KOPT-K1 (cell line): Measurements from ENCODE around the gene POR.

Experiments
- H3K27ac ChIP-seq: fragments of 200-600 bp; sonication (generic); 2 replicates; pipeline ENCODE4 v1.5.1; 2016; ENCODE audit warnings: antibody characterized with exemption, mild to moderate bottlenecking, low read depth, low read length; ENCODE audit not compliant: poor library complexity, severe bottlenecking
- H3K36me3 ChIP-seq: fragments of 200-600 bp; sonication (generic); 2 replicates; pipeline ENCODE4 v1.5.1; 2017; ENCODE audit warnings: antibody characterized with exemption, mild to moderate bottlenecking, low read length, moderate library complexity; ENCODE audit not compliant: insufficient read depth
- H3K9me3 ChIP-seq: fragments of 200-600 bp; sonication (generic); 2 replicates; pipeline ENCODE4 v1.5.1; 2017; ENCODE audit warnings: antibody characterized with exemption, low read length, mild to moderate bottlenecking; ENCODE audit not compliant: insufficient read depth, poor library complexity, severe bottlenecking

The POR gene

DNA sequence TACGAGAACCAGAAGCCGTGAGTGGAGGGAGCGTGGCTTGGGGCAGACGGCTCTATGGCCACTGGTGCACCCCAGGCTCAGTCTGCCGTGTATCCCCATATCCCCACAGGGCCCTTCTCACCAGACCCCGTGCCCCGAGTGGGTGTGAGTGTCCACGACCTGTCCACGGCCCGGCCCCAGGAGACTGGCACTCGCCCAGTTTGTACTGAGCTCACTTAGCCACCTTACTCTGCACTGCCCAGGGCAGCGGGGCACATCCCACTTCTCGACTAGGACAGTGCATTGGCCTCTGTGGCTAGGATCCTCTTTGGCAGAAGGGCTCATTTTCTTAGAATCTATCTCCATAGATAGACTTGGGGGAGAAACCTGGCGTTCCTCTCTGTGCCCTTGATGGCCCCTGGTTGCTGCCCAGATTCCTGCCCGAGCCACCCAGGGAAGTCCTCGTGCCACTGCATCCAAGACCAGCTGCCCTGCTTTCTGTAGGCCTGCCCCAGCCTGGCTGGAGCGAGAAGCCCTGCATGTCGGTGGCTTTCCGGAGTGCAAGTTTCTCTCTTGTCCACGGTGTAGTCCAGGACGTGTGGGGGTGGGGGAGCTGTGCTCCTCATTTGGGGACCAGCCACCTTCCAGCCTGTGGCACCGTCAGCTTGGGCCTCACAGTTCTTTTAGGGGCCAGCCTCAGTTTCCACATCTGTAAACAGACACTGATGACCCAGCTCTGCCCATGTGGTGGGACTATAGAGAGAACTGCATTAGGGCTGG, 67.5 kb downstream of the POR start:
- no peak overlapping the region for H3K27ac ChIP-seq
- H3K9me3 ChIP-seq: no peaks in the 10 kb centered on the region
- H3K36me3 ChIP-seq: peaks cover 47% of the 10 kb centered on the region; the same call in 1 of the 2 replicates

DNA sequence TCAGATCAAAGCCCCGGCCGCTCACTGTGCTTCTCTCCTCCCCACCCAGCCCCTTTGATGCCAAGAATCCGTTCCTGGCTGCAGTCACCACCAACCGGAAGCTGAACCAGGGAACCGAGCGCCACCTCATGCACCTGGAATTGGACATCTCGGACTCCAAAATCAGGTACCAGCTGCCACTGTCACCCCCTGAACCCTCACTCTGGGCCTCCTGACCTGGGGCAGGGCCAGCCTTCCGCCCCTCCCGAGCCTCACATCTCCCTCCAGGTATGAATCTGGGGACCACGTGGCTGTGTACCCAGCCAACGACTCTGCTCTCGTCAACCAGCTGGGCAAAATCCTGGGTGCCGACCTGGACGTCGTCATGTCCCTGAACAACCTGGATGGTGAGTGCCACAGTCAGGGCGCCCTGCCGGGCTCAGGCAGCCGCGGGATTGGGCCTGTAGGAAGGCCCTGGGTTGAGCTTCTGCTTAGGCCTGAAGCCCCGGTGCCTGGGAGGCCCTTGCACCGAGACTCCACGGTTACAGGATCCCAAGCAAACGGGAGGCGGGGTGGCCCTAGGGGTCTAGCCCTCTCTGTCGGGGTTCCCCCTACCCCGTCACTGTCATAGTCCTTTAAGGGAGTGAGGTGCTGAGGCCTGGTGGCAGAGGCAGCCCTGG, 68.6 kb downstream of the POR start:
- Histone ChIP-seq H3K36me3 (peaks cover 50% of the 10 kb centered on the region; the same call in 1 of the 2 replicates), H3K27ac (no peak overlapping the region), H3K9me3 (no peaks in the 10 kb centered on the region)

DNA sequence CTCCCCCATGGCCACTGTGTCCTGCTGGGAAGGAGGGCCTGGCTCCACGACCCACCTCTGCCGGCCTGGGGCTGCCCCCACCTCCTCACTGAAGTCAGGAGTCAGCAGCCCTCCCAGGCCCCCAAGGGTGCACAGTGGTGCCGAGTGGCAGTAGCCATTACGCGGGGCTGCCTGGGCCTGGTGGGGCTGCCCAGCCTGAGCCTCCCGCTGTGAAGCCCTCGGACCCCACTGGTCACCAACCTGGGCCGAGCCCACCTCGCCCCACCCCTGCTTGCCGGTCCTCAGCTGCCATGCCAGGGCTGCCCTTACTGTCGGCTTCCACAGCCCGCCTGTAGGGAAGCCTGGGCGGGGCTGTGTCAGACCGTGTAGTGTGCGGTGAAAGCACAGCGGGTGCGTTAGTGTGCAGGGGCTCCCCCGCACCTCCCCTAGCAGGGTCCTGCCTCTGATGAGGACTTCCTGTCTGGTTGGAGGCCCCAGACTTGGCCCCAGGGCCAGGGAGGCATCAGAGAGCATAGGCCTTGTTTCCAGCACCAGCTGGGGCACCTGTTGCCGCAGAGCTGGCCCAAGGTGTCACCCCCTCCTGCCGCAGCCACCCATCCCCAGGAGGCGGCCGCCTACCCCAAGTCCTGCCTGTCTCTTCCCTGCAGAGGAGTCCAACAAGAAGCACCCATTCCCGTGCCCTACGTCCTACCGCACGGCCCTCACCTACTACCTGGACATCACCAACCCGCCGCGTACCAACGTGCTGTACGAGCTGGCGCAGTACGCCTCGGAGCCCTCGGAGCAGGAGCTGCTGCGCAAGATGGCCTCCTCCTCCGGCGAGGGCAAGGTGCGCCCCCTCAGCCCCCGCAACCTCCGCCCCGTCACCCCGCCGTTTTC, 69.4 kb downstream of the POR start:
- Histone ChIP-seq H3K36me3 (peaks cover 50% of the 10 kb centered on the region; the same call in 1 of the 2 replicates), H3K9me3 (no peaks in the 10 kb centered on the region), H3K27ac (no peak overlapping the region)

DNA sequence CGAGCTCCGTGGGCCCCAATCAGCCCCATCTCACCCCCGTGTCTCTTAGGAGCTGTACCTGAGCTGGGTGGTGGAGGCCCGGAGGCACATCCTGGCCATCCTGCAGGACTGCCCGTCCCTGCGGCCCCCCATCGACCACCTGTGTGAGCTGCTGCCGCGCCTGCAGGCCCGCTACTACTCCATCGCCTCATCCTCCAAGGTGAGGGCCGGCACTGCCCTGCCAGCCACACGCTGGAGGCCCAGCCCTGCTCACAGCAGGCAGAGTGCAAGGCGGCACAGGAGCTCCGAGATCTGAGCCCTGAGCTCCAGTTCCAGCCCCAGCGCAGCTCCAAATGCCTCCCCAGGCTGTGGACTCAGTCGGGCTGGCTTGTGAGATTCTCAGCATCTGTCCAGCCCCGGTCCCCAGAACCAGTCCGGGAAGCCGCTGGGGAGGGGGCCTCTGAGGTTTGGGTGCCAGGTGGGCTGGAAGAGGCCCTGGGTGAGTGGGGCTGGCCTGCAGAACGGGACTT, 70.1 kb downstream of the POR start:
- H3K9me3 ChIP-seq: no peaks in the 10 kb centered on the region
- peaks cover 50% of the 10 kb centered on the region; the same call in 1 of the 2 replicates for H3K36me3 ChIP-seq
- no peak overlapping the region for H3K27ac ChIP-seq

DNA sequence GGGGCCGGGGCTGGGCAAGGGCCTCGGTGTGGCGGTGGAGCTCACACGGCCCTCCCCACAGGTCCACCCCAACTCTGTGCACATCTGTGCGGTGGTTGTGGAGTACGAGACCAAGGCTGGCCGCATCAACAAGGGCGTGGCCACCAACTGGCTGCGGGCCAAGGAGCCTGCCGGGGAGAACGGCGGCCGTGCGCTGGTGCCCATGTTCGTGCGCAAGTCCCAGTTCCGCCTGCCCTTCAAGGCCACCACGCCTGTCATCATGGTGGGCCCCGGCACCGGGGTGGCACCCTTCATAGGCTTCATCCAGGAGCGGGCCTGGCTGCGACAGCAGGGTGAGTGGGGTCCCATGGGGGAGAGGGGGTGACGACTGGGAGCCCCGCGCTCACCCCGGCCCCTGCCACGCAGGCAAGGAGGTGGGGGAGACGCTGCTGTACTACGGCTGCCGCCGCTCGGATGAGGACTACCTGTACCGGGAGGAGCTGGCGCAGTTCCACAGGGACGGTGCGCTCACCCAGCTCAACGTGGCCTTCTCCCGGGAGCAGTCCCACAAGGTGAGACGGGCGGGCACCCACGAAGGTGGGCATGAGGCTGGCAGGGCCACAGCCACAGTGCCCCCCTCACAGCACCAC, 70.7 kb downstream of the POR start:
- H3K27ac ChIP-seq: no peak overlapping the region
- peaks cover 50% of the 10 kb centered on the region; the same call in 1 of the 2 replicates for H3K36me3 ChIP-seq
- no peaks in the 10 kb centered on the region for H3K9me3 ChIP-seq

DNA sequence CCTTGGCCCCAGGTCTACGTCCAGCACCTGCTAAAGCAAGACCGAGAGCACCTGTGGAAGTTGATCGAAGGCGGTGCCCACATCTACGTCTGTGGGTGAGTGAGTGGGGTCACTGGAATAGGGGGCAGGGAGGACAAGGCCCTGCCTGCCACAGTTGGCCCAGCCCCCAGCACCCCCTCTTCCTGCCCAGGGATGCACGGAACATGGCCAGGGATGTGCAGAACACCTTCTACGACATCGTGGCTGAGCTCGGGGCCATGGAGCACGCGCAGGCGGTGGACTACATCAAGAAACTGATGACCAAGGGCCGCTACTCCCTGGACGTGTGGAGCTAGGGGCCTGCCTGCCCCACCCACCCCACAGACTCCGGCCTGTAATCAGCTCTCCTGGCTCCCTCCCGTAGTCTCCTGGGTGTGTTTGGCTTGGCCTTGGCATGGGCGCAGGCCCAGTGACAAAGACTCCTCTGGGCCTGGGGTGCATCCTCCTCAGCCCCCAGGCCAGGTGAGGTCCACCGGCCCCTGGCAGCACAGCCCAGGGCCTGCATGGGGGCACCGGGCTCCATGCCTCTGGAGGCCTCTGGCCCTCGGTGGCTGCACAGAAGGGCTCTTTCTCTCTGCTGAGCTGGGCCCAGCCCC, 71.3 kb downstream of the POR start:
- peaks cover 50% of the 10 kb centered on the region; the same call in 1 of the 2 replicates for H3K36me3 ChIP-seq
- no peaks in the 10 kb centered on the region for H3K9me3 ChIP-seq
- no peak overlapping the region for H3K27ac ChIP-seq

DNA sequence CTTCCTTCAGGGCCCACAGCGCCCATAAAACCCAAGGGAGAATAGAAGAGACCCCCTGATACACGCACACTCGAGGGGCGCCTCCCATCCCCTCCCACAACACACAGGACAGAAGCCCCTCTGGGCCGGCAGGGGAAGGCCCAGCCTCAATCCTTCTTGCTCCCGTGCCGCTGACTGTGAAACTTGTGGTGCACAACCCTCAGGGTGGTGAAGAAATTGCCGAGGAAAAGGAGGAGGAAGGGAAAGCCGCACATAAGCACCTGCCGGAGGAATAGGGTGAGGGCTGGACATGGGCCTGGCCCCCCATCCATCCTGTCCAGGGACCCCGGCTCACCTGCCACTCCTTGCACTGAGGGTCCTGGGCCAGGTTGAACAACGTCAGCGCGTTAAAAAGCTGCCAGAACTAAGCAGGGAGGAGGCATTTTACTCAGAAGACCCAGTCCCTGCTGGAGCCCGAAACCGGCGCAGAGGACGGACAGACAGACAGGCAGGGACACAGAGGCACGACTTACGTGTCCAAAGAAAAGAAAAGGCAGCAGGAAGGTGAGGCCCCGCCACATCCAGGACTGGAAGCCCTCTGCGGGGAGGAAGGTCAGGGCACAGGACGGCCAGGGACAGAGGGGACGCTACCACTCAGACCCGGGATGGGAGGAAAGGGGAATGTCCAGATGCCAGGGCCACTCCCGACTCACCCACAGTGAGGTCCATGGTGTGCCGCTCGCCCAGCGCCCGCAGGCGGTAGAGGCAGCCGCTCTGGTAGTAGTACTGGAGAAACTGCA, 72.3 kb downstream of the POR start:
- no peaks in the 10 kb centered on the region for H3K9me3 ChIP-seq
- H3K36me3 ChIP-seq: peaks cover 47% of the 10 kb centered on the region; the same call in 1 of the 2 replicates
- H3K27ac ChIP-seq: no peak overlapping the region

DNA sequence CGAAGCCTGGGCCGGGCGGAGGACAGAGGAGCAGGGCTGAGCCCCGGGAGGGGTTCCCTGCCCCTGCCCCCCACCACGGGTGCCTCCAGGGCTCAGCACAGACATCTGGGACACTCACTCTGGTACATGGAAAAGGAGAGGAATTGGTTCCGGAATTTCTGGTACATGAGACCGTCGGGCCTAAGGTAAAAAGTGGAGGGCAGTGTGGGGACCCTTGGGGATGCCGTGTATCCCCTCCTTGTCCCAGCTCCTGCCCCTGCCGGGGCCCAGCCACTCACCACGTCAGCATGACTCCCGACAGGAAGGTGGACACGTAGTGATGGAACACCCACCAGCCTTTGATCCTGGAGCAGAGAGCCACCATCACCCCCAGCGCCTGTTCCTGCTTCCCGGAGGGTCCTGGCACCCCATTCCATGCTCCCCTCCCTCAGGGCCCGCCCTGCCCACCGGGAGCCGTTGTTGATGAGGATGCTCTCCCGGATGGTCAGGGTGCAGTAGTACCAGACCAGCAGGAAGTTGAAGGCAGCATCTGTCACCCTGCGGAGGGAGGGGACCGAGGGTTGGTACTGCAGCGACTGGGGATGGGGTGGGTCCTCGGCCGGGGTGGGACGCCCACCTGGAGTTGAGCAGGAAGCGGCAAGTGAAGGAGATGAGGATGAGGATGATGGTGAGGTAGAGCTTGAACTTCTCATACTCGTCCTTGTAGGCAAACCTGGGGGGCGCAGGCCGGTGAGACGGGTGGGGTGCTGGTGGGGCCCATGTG, 73.0 kb downstream of the POR start:
- no peak overlapping the region for H3K27ac ChIP-seq
- H3K9me3 ChIP-seq: no peaks in the 10 kb centered on the region

DNA sequence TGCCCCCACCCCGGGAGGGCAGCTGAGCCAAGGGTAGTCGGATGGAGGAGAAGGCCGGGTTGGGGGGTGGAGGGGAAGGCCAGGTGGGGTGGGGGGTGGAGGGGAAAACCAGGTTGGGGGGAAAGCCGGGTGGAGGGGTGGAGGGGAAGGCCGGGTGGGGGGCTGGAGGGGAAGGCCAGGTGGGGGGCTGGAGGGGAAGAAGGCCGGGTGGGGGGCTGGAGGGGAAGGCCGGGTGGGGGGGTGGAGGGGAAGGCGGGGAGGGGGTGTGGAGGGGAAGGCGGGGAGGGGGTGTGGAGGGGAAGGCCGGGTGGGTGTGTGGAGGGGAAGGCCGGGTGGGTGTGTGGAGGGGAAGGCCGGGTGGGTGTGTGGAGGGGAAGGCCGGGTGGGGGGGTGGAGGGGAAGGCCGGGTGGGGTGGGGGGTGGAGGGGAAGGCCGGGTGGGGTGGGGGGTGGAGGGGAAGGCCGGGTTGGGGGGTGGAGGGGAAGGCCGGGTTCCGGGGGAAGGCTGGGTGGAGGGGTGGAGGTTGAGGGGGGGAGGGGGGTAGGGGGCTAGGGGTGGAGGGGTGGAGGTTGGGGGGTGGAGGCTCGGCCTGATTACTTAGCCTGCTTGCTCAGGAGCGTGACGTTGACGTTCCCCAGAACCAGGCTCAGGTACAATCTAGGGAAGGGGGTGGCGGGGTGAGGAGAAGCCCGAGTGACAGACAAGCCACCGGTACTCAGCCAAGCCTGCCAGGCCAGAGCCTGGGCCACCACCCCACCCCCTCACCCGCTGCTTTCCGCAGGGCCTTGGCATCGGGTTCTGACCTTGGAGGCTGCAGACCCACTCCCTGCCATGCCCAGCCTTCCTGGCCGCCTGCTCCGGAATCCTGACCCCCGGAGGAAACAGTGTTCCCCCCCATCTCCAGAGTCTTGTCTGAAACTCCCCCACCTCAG, 73.9 kb downstream of the POR start:
- Histone ChIP-seq H3K27ac (no peak overlapping the region), H3K9me3 (no peaks in the 10 kb centered on the region), H3K36me3 (peaks cover 37% of the 10 kb centered on the region; the same call in 1 of the 2 replicates)

More for the DNA sequence above, 73.0 kb downstream of the POR start:
- H3K36me3 ChIP-seq: peaks cover 42% of the 10 kb centered on the region; the same call in 1 of the 2 replicates

DNA sequence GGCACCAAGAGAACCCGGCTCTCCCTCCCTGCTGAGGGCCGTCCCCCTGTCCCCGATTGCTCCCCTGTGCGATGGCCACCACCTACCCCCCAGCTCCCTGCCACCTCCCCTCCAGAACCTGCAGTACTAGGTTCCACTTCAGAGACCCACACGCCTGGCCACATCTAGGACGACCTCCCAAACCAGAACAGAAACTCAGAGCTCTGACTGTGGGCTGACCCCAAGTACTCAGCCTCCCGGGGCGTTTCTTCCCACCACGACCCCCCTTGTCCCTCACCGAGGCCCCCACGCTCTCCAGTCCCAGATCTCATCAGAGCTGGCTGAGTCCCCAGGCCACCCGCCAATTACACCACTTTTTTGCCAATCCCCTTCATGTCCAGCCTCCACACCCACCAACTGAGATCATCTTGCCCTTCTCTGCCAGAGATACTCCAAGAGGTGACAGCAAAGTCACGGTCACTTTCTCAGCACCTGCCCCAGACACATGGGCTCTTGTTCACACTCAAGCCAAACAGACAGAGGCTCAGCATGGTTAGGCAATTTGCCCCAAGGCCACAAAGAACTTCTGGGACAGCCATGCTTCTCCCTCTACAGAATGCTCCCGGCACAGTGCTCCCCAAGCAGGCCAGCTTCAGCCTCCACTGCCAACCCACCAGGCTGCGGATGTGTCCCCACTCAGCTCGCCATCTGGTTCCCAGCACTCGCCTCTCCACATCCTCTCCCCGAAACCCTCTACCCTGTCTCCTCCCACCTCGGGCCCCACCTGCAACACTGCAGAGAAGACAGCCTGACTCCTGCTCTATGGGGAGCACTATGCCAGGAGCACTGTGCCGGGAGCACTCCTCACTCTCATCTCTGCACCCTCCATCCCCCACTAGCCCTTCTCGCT, 74.8 kb downstream of the POR start:
- Histone ChIP-seq H3K9me3 (no peaks in the 10 kb centered on the region), H3K27ac (no peak overlapping the region), H3K36me3 (peaks cover 27% of the 10 kb centered on the region; the same call in 1 of the 2 replicates)

DNA sequence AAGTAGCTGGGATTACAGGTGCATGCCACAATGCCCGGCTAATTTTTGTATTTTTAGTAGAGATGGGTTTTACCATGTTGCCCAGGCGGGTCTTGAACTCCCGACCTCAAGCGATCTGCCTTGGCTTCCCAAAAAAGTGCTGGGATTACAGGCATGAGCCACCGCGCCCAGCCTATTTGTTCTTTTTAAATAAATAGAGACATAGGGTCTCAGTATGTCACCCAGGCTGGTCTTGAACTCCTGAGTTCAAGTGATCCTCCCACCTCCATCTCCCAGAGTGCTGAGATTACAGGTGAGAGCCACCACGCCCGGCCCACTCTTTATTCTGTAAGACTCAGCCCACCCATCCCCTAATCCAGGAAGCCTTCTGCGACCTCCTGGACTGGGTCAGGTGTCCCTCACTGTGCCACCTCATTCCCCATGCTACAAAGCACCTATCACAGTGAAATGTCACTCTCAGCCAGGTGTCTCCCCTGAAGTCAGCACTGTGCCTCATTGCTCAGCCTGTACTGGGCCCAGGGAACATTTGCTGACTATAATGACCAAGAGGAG, 76.7 kb downstream of the POR start:
- Histone ChIP-seq H3K36me3 (peaks cover 23% of the 10 kb centered on the region; the same call in 1 of the 2 replicates), H3K9me3 (no peaks in the 10 kb centered on the region), H3K27ac (no peak overlapping the region)
